DND-41 (cell line): ENCODE measurements around the gene BPIFB4.

Source experiments
- ATAC-seq: fragments of 200-7000 bp; cut with Tn5 transposase; 3 replicates; pipeline ENCODE4 v1.9.1; 2021; ENCODE audit warnings: low read depth; ENCODE audit not compliant: insufficient read depth
- DNase-seq: peaks from one replicate; pipeline ENCODE4 v3.0.0-alpha.2; 2020
- H2AFZ ChIP-seq: 2 replicates; pipeline ENCODE4 v1.6.0; 2012; ENCODE audit warnings: low read depth, low read length
- H3K27ac ChIP-seq: 2 replicates; pipeline ENCODE4 v1.5.1; 2012; ENCODE audit warnings: low read length, inconsistent platforms
- H3K27me3 ChIP-seq: fragments of 200-600 bp; sonication (generic); 2 replicates; pipeline ENCODE4 v1.6.0; 2012; ENCODE audit warnings: low read length, mild to moderate bottlenecking, inconsistent platforms; ENCODE audit not compliant: insufficient read depth, poor library complexity
- H3K36me3 ChIP-seq: 2 replicates; pipeline ENCODE4 v1.5.1; 2012; ENCODE audit warnings: low read length, inconsistent platforms; ENCODE audit not compliant: insufficient read depth
- H3K4me1 ChIP-seq: 2 replicates; pipeline ENCODE4 v1.5.1; 2012; ENCODE audit warnings: mild to moderate bottlenecking, low read length; ENCODE audit not compliant: insufficient read depth
- H3K4me2 ChIP-seq: 2 replicates; pipeline ENCODE4 v1.6.0; 2012; ENCODE audit warnings: mild to moderate bottlenecking, moderate library complexity, low read length, inconsistent platforms; ENCODE audit not compliant: insufficient read depth
- H3K4me3 ChIP-seq, 2 experiments: fragments of 200-600 bp in 1 of 2; shearing (Covaris generic) in 1 of 2; 2 replicates each; pipeline ENCODE4 v1.5.1; 2012 to 2016; ENCODE audit warnings: inconsistent platforms in 2 of 2, low read length in 2 of 2, mild to moderate bottlenecking in 2 of 2, low read depth in 1 of 2, moderate library complexity in 1 of 2
- H3K79me2 ChIP-seq: 2 replicates; pipeline ENCODE4 v1.6.0; 2012; ENCODE audit warnings: low read length, inconsistent platforms; ENCODE audit not compliant: insufficient read depth
- H3K9ac ChIP-seq: 2 replicates; pipeline ENCODE4 v1.6.0; 2012; ENCODE audit warnings: low read depth, mild to moderate bottlenecking, inconsistent platforms, low read length, moderate library complexity
- H3K9me3 ChIP-seq: 2 replicates; pipeline ENCODE4 v1.5.1; 2012; ENCODE audit warnings: low read length, moderate library complexity, mild to moderate bottlenecking, inconsistent platforms; ENCODE audit not compliant: insufficient read depth, severe bottlenecking
- H4K20me1 ChIP-seq: 2 replicates; pipeline ENCODE4 v1.6.0; 2012; ENCODE audit warnings: low read length; ENCODE audit not compliant: insufficient read depth
- EZH2 ChIP-seq: IDR thresholded peaks from 3 replicates; pipeline ENCODE4 v1.6.1; 2012; ENCODE audit warnings: borderline replicate concordance, low read depth, mild to moderate bottlenecking, moderate library complexity, low read length, inconsistent platforms; ENCODE audit not compliant: severe bottlenecking
- TF ChIP-seq, protein P1 (sequence below): IDR thresholded peaks from 2 replicates; pipeline ENCODE4 v1.5.1; 2012; ENCODE audit warnings: borderline replicate concordance, low read length, moderate library complexity, mild to moderate bottlenecking; ENCODE audit not compliant: poor library complexity, severe bottlenecking; ENCODE audit errors: extremely low read depth

BPIFB4 gene

DNA sequence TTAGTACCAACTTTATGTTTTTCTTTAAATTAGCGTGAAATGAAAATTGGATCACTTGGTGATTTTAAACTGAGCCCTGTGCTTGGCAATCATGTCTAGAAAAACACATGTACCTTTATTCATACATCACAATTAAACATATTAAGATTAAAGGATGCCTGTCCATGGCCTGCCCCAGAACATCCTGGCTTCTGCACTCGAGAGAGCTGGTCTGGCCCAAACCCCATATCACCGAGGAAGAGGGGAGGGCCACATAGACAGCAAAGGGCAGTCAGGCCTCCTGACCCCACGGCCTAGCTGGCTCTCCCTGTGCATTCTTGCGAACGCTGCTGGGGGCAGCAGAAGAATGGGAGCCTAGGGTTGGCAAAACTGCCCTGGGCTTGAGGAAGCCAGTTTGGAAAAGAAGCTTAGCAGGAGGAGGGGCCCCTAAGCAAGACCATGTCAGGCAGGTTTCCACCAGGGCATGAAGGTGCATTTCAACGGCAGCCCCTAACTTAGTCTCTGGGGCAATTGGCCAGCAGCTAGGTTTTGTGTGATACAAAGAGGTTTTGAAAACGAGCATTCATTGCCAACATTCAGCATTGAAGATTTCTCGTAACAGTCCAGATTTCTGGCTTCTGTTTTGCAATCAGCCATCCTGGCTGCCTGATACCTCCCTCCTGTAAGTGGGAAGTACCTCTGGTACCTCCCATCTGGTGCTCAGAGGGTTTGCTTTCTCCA is 17.2 kb upstream of the BPIFB4 start:
- Histone ChIP-seq H4K20me1 (no peaks in the 10 kb centered on the region), H3K4me1 (no peaks in the 10 kb centered on the region), H3K4me2 (no peak overlapping the region), H3K9ac (no peak overlapping the region), H3K4me3 (no peak overlapping the region), H3K9me3 (no peaks in the 10 kb centered on the region), H3K36me3 (no peaks in the 10 kb centered on the region), H3K79me2 (no peaks in the 10 kb centered on the region), H3K27me3 (no peaks in the 10 kb centered on the region), H3K27ac (no peak overlapping the region), H2AFZ (no peak overlapping the region)
- TF ChIP-seq, protein P1, sequence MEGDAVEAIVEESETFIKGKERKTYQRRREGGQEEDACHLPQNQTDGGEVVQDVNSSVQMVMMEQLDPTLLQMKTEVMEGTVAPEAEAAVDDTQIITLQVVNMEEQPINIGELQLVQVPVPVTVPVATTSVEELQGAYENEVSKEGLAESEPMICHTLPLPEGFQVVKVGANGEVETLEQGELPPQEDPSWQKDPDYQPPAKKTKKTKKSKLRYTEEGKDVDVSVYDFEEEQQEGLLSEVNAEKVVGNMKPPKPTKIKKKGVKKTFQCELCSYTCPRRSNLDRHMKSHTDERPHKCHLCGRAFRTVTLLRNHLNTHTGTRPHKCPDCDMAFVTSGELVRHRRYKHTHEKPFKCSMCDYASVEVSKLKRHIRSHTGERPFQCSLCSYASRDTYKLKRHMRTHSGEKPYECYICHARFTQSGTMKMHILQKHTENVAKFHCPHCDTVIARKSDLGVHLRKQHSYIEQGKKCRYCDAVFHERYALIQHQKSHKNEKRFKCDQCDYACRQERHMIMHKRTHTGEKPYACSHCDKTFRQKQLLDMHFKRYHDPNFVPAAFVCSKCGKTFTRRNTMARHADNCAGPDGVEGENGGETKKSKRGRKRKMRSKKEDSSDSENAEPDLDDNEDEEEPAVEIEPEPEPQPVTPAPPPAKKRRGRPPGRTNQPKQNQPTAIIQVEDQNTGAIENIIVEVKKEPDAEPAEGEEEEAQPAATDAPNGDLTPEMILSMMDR = no peak
- no peak for TF ChIP-seq EZH2
- DNase-seq = no peak
- no peak for ATAC-seq

DNA sequence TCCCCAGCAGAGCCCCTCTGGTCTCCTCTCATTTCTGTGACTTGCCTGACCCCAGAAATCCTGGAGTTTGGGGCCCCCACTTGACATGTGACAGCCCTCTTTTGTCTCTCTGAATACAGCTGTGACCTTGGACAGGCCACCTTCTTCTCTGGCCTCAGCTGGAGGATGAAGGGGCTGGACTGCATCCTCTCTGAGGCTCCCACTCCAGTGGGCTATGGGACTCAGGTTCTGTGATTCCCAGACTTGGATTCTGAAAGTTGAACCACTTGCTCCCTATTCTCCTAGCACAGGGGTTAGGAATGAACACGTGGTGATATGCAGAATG is 16.7 kb upstream of the BPIFB4 start:
- Histone ChIP-seq H3K4me3 (no peak overlapping the region), H3K27me3 (no peaks in the 10 kb centered on the region), H4K20me1 (no peaks in the 10 kb centered on the region), H2AFZ (no peak overlapping the region), H3K4me1 (no peaks in the 10 kb centered on the region), H3K36me3 (no peaks in the 10 kb centered on the region), H3K4me2 (no peak overlapping the region), H3K9ac (no peak overlapping the region), H3K27ac (no peak overlapping the region), H3K9me3 (no peaks in the 10 kb centered on the region), H3K79me2 (no peaks in the 10 kb centered on the region)
- TF ChIP-seq, protein P1 = no peak
- no peak for TF ChIP-seq EZH2
- no peak for DNase-seq
- ATAC-seq = no peak

DNA sequence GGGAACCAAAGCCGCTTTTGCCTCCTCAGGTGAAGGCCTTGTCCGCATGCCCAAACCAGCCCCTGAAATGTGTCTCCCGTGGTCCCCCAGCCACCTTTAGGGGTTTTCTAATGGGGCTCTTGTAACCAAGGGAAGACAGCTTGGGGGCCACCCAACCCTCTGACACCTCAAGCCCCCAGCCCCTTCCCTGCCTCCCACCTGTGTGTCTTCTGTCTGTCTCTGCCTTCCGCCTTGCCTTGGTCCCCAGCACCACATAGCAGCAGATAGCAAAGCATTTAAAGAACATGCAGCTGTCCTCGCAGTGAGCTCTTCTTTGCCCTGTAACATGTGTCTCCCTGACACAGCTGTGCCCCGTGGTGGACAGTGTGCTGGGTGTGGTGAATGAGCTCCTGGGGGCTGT is 16.2 kb upstream of the BPIFB4 start:
- Histone ChIP-seq H3K27me3 (no peaks in the 10 kb centered on the region), H3K79me2 (no peaks in the 10 kb centered on the region), H3K4me3 (no peak overlapping the region), H3K9ac (no peak overlapping the region), H3K9me3 (no peaks in the 10 kb centered on the region), H3K4me1 (no peaks in the 10 kb centered on the region), H2AFZ (no peak overlapping the region), H3K36me3 (no peaks in the 10 kb centered on the region), H3K27ac (no peak overlapping the region), H3K4me2 (no peak overlapping the region), H4K20me1 (no peaks in the 10 kb centered on the region)
- ATAC-seq (no peak; the same call in 2 of the 3 replicates), DNase-seq (no peak)
- TF ChIP-seq, protein P1 = no peak
